GM10847 (cell line): ENCODE measurements around the gene TGFBRAP1.

Experiments
- POLR2A ChIP-seq: IDR thresholded peaks from 2 replicates; pipeline ENCODE4 v1.6.1; 2011; ENCODE audit not compliant: insufficient read length; ENCODE audit errors: extremely low read depth

TGFBRAP1 gene

GRCh38 chr2:105272176-105272575, 57.4 kb downstream of the TGFBRAP1 start:
- no peak for TF ChIP-seq POLR2A

GRCh38 chr2:105271393-105272045, 58.0 kb downstream of the TGFBRAP1 start:
- no peak for TF ChIP-seq POLR2A

GRCh38 chr2:105269426-105269825, 60.1 kb downstream of the TGFBRAP1 start:
- TF ChIP-seq POLR2A = no peak

- TF ChIP-seq POLR2A = no peak
These were observed 66.9 kb downstream of the TGFBRAP1 start for GRCh38 chr2:105262651-105263091.

GRCh38 chr2:105261061-105261460, 68.5 kb downstream of the TGFBRAP1 start:
- TF ChIP-seq POLR2A = no peak

GRCh38 chr2:105258835-105259350, 70.6 kb downstream of the TGFBRAP1 start:
- no peak for TF ChIP-seq POLR2A

- TF ChIP-seq POLR2A = no peak
These were observed 71.6 kb downstream of the TGFBRAP1 start for GRCh38 chr2:105257981-105258380.

- no peak for TF ChIP-seq POLR2A
These were observed 73.0 kb downstream of the TGFBRAP1 start for GRCh38 chr2:105256431-105257047.

GRCh38 chr2:105255979-105256378, 73.6 kb downstream of the TGFBRAP1 start:
- TF ChIP-seq POLR2A = no peak

GRCh38 chr2:105254531-105255210, 74.9 kb downstream of the TGFBRAP1 start:
- no peak for TF ChIP-seq POLR2A

GRCh38 chr2:105252271-105252670, 77.3 kb downstream of the TGFBRAP1 start:
- TF ChIP-seq POLR2A = no peak

GRCh38 chr2:105249891-105250290, 79.6 kb downstream of the TGFBRAP1 start:
- TF ChIP-seq POLR2A = no peak

- TF ChIP-seq POLR2A = no peak
These were observed 80.4 kb downstream of the TGFBRAP1 start for GRCh38 chr2:105249181-105249580.

- no peak for TF ChIP-seq POLR2A
These were observed 81.0 kb downstream of the TGFBRAP1 start for GRCh38 chr2:105248316-105249070.

- TF ChIP-seq POLR2A = no peak
These were observed 85.1 kb downstream of the TGFBRAP1 start for GRCh38 chr2:105244451-105244850.
